Common myeloid progenitor, CD34-positive (primary cell): ENCODE results near the gene OTULINL.

ENCODE experiments used
- CTCF ChIA-PET: fragments of 350-600 bp; sonication (Branson Sonifier 250); formaldehyde crosslinking; loops from one replicate; lab custom pipeline; 2021; ENCODE audit warnings: antibody characterized with exemption; lab: Charles Lee
- POLR2A ChIA-PET: fragments of 350-600 bp; sonication (Branson Sonifier 250); formaldehyde crosslinking; loops from one replicate; lab custom pipeline; 2021; ENCODE audit warnings: antibody characterized with exemption; lab: Charles Lee
- DNase-seq, 3 donors: peaks; one replicate each; pipeline versions ENCODE4 v3.0.0 to v3.0.0-alpha.2; 2013
- H3K27ac ChIP-seq, 2 experiments: 1 replicate in 1 of 2; 2 replicates in 1 of 2; pipeline ENCODE4 v1.7.0; 2013; ENCODE audit warnings: inconsistent platforms in 2 of 2, low read length in 2 of 2, mild to moderate bottlenecking in 2 of 2, low read depth in 1 of 2, moderate library complexity in 1 of 2; ENCODE audit not compliant: severe bottlenecking in 2 of 2, insufficient read depth in 1 of 2, poor library complexity in 1 of 2
- H3K27me3 ChIP-seq, 5 experiments: replicated peaks in 2 of 5; 1 replicate in 3 of 5; 2 replicates in 2 of 5; pipeline versions ENCODE4 v1.6.1 to v1.7.0; 2013; ENCODE audit warnings: low read length in 4 of 5, mild to moderate bottlenecking in 2 of 5, moderate library complexity in 2 of 5, inconsistent platforms in 1 of 5; ENCODE audit not compliant: insufficient read depth in 5 of 5, control insufficient read depth in 4 of 5
- H3K36me3 ChIP-seq, 4 experiments: 1 replicate in 2 of 4; 2 replicates in 2 of 4; pipeline versions ENCODE4 v1.6.1 to v1.7.0; 2013; ENCODE audit warnings: low read length in 3 of 4, control low read depth in 1 of 4, mild to moderate bottlenecking in 1 of 4; ENCODE audit not compliant: control insufficient read depth in 4 of 4, insufficient read depth in 4 of 4
- H3K4me1 ChIP-seq, 4 experiments: 1 replicate in 3 of 4; 2 replicates in 1 of 4; pipeline versions ENCODE4 v1.6.1 to v1.7.1; 2013; ENCODE audit warnings: low read length in 3 of 4, mild to moderate bottlenecking in 3 of 4, control low read depth in 1 of 4, inconsistent platforms in 1 of 4, moderate library complexity in 1 of 4; ENCODE audit not compliant: control insufficient read depth in 4 of 4, insufficient read depth in 4 of 4; ENCODE audit errors: control extremely low read depth in 1 of 4
- H3K4me3 ChIP-seq, 7 experiments: 1 replicate in 4 of 7; 2 replicates in 3 of 7; pipeline versions ENCODE4 v1.5.1 to v1.7.0; 2013; ENCODE audit warnings: mild to moderate bottlenecking in 7 of 7, low read length in 6 of 7, moderate library complexity in 6 of 7, inconsistent platforms in 2 of 7, low read depth in 2 of 7, control low read depth in 1 of 7; ENCODE audit not compliant: insufficient read depth in 4 of 7, control insufficient read depth in 1 of 7; ENCODE audit errors: extremely low read depth in 1 of 7
- H3K9me3 ChIP-seq, 5 experiments: 1 replicate in 4 of 5; 2 replicates in 1 of 5; pipeline versions ENCODE4 v1.6.1 to v1.7.1; 2013; ENCODE audit warnings: low read length in 4 of 5, mild to moderate bottlenecking in 2 of 5, inconsistent platforms in 1 of 5, low read depth in 1 of 5, moderate library complexity in 1 of 5; ENCODE audit not compliant: control insufficient read depth in 4 of 5, insufficient read depth in 2 of 5; ENCODE audit errors: control extremely low read depth in 1 of 5
- WGBS: methylation state at CpG from one replicate; pipeline ENCODE4 v1.1.5; 2013; ENCODE audit not compliant: insufficient coverage; 5-methylcytosine and 5-hydroxymethylcytosine counted together

The OTULINL gene

GRCh38 chr5:14590949-14591348, 9.4 kb downstream of the OTULINL start:
- H3K9me3 ChIP-seq = peaks cover 0 to 2% (median 0%) of the 10 kb centered on the region in 5 experiments
- H3K36me3 ChIP-seq = no peaks in the 10 kb centered on the region
- CTCF ChIA-PET = no interaction called here
- no peak for DNase-seq
- WGBS = 100% methylated on average over 2 of the region's 2 CpGs
- H3K27ac ChIP-seq = no peak overlapping the region
- H3K4me1 ChIP-seq = peaks cover 26 to 80% (median 27%) of the 10 kb centered on the region in 4 experiments
- POLR2A ChIA-PET = interaction anchor here (1.4 kb wide), 1 partner anchor 9 kb away, joined by 3 read pairs; the partner anchor contains the start of gene OTULINL
- H3K27me3 ChIP-seq = no peaks in the 10 kb centered on the region
- H3K4me3 ChIP-seq = no peak overlapping the region

- no peak for DNase-seq
- Histone ChIP-seq H3K4me1 (peaks cover 27 to 86% (median 32%) of the 10 kb centered on the region in 4 experiments), H3K27me3 (no peaks in the 10 kb centered on the region), H3K36me3 (no peaks in the 10 kb centered on the region), H3K4me3 (no peak overlapping the region), H3K9me3 (peaks cover 0 to 2% (median 0%) of the 10 kb centered on the region in 5 experiments), H3K27ac (no peak overlapping the region)
- 100% methylated on average over 1 of the region's 2 CpGs for WGBS
- ChIA-PET CTCF (interaction anchor here (2.1 kb wide), 1 partner anchor 9 kb away, joined by 8 read pairs; the partner anchor contains the start of gene OTULINL), POLR2A (no interaction called here)
Measured at GRCh38 chr5:14591548-14591947, 10.0 kb downstream of the OTULINL start.

GRCh38 chr5:14593326-14594021, 11.9 kb downstream of the OTULINL start:
- no peak overlapping the region for H3K27ac ChIP-seq
- no peaks in the 10 kb centered on the region for H3K27me3 ChIP-seq
- peak overlapping the region in 1 of 7 experiments; percentile 1 for H3K4me3 ChIP-seq
- CTCF ChIA-PET = interaction anchor here (1.2 to 2.1 kb wide), 3 partner anchors 11 to 194 kb away, joined by 3 to 8 read pairs (median 5); partner anchors contain the start of gene OTULINL
- POLR2A ChIA-PET = no interaction called here
- peaks cover 0 to 2% (median 0%) of the 10 kb centered on the region in 5 experiments for H3K9me3 ChIP-seq
- peaks cover 22 to 84% (median 39%) of the 10 kb centered on the region in 4 experiments for H3K4me1 ChIP-seq
- peak in 2 of 3 donors; percentile 38 to 50 for DNase-seq
- no peaks in the 10 kb centered on the region for H3K36me3 ChIP-seq
- whole genome bisulfite sequencing = no CpG with 5 or more reads among the region's 4 CpGs

- POLR2A ChIA-PET = no interaction called here
- DNase-seq = peak in 1 of 3 donors; percentile 26
- WGBS = 80% methylated on average over 1 of the region's 4 CpGs
- Histone ChIP-seq H3K36me3 (no peaks in the 10 kb centered on the region), H3K27me3 (no peaks in the 10 kb centered on the region), H3K27ac (peak overlapping the region in 1 of 2 experiments; percentile 15), H3K9me3 (no peaks in the 10 kb centered on the region), H3K4me3 (peak overlapping the region in 2 of 7 experiments; percentile 20 to 32), H3K4me1 (peaks cover 22 to 75% (median 39%) of the 10 kb centered on the region in 4 experiments)
- CTCF ChIA-PET = interaction anchor here (1.0 to 1.5 kb wide), 4 partner anchors 9 to 195 kb away, joined by 3 to 5 read pairs (median 3); no protein-coding TSS in a partner anchor
Measured at GRCh38 chr5:14594378-14595074, 12.9 kb downstream of the OTULINL start.

GRCh38 chr5:14595189-14595588, 13.6 kb downstream of the OTULINL start:
- no peaks in the 10 kb centered on the region for H3K27me3 ChIP-seq
- WGBS = 0% methylated on average over 1 of the region's 3 CpGs
- H3K36me3 ChIP-seq = no peaks in the 10 kb centered on the region
- no peaks in the 10 kb centered on the region for H3K9me3 ChIP-seq
- peak overlapping the region in 3 of 7 experiments; percentile 20 to 51 (median 36) for H3K4me3 ChIP-seq
- peaks cover 22 to 75% (median 39%) of the 10 kb centered on the region in 4 experiments for H3K4me1 ChIP-seq
- ChIA-PET POLR2A (no interaction called here), CTCF (interaction anchor here (1.0 to 1.5 kb wide), 3 partner anchors 9 to 136 kb away, joined by 3 read pairs; no protein-coding TSS in a partner anchor)
- peak overlapping the region in 1 of 2 experiments; percentile 15 for H3K27ac ChIP-seq
- peak; percentile 55 to 88 (median 85) for DNase-seq

- ChIA-PET CTCF (no interaction called here), POLR2A (no interaction called here)
- no peak for DNase-seq
- no peak overlapping the region for H3K27ac ChIP-seq
- no peaks in the 10 kb centered on the region for H3K9me3 ChIP-seq
- no peaks in the 10 kb centered on the region for H3K36me3 ChIP-seq
- WGBS = no CpG with 5 or more reads among the region's 1 CpG
- H3K4me3 ChIP-seq = peak overlapping the region in 3 of 7 experiments; percentile 35 to 47 (median 36)
- H3K27me3 ChIP-seq = no peaks in the 10 kb centered on the region
- peaks cover 22 to 71% (median 39%) of the 10 kb centered on the region in 4 experiments for H3K4me1 ChIP-seq
Measured at GRCh38 chr5:14595891-14596290, 14.3 kb downstream of the OTULINL start.
